Measurements from ENCODE around the gene PDE11A. TPM values are rescaled to one million over a fixed set of nuclear protein-coding genes. Genes with fewer than 3 reads are reported as not detected.

Gene PDE11A
- total RNA-seq, 6 experiments from 2014 or later: 1.2 to 9.4 (median 6.3) TPM

DNA sequence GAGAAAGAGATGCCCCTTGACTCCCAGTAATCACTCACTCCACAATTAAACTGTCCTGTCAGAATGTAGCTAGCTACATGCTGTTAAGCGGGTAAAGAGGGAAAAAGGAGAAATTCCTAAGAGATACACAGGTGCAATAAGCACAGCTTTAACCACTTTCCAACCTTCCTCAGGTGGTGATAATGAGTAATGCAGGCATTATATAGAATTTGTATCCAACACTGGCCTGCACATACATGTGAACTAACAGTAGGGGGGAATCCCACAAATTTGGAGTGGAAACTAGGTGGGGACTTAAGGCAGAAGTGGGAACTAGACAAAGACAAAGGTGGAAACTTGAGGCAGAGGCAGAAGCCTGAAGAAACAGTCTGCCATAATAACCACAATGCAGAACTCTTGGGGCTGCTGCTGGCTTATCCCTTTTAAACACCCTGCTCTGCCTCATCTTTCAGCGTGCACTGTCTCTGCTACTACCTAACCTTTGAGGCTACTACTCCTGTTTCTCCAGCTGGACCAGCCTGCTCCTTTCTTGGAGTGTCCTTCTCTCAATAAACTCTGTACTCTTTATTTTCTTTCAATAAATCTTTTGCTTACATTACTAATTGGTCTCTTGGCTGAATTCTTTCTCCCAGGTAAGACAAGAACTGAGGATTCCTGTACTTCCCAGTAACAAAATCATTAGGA lies 259.7 kb downstream of the PDE11A start:
- Histone ChIP-seq H3K27ac (no peak overlapping the region), H3K9me3 (no peaks in the 10 kb centered on the region), H3K36me3 (no peaks in the 10 kb centered on the region), H3K4me3 (no peak overlapping the region), H3K27me3 (no peaks in the 10 kb centered on the region), H3K4me1 (peaks cover 0 to 41% (median 0%) of the 10 kb centered on the region in 4 donors)
- TF ChIP-seq, protein P1, sequence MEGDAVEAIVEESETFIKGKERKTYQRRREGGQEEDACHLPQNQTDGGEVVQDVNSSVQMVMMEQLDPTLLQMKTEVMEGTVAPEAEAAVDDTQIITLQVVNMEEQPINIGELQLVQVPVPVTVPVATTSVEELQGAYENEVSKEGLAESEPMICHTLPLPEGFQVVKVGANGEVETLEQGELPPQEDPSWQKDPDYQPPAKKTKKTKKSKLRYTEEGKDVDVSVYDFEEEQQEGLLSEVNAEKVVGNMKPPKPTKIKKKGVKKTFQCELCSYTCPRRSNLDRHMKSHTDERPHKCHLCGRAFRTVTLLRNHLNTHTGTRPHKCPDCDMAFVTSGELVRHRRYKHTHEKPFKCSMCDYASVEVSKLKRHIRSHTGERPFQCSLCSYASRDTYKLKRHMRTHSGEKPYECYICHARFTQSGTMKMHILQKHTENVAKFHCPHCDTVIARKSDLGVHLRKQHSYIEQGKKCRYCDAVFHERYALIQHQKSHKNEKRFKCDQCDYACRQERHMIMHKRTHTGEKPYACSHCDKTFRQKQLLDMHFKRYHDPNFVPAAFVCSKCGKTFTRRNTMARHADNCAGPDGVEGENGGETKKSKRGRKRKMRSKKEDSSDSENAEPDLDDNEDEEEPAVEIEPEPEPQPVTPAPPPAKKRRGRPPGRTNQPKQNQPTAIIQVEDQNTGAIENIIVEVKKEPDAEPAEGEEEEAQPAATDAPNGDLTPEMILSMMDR (IDR thresholded peaks at IDR 0.05): no peak
- DNase-seq (no peak), ATAC-seq (no peak)
- intact Hi-C loops (cut with DNase I): no loop called here
- 88% methylated on average over 2 of the region's 2 CpGs for WGBS (ENCODE audit: insufficient coverage, low coverage, low lambda C conversion rate, missing lambda C conversion rate)

DNA sequence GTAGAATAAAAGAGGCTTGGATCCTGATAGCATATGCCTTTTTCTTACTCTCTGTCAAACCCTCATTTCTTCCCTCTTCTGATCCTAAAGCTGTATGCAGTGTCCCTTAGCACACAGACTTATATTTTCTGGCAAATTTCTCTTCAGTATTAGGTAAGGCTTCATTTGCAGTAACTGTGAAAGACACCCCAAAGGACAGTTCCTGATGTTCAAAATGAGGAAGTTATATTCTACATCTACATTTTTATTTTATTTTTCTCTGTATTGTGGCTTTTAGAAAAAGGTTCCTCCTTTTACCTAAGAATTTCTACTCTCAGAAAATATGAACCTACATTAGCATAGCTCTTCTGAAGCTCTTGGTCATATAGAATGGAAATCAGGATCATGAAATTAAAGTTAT lies 261.7 kb downstream of the PDE11A start:
- Histone ChIP-seq H3K4me1 (peaks cover 0 to 33% (median 0%) of the 10 kb centered on the region in 4 donors), H3K27ac (no peak overlapping the region), H3K4me3 (no peak overlapping the region), H3K27me3 (no peaks in the 10 kb centered on the region), H3K9me3 (no peaks in the 10 kb centered on the region), H3K36me3 (no peaks in the 10 kb centered on the region)
- DNase-seq (no peak), ATAC-seq (no peak)
- intact Hi-C loops (cut with DNase I): no loop called here
- TF ChIP-seq, protein P1 (IDR thresholded peaks at IDR 0.05): no peak
- TF ChIP-seq POLR2A (IDR thresholded peaks at IDR 0.05): no peak

DNA sequence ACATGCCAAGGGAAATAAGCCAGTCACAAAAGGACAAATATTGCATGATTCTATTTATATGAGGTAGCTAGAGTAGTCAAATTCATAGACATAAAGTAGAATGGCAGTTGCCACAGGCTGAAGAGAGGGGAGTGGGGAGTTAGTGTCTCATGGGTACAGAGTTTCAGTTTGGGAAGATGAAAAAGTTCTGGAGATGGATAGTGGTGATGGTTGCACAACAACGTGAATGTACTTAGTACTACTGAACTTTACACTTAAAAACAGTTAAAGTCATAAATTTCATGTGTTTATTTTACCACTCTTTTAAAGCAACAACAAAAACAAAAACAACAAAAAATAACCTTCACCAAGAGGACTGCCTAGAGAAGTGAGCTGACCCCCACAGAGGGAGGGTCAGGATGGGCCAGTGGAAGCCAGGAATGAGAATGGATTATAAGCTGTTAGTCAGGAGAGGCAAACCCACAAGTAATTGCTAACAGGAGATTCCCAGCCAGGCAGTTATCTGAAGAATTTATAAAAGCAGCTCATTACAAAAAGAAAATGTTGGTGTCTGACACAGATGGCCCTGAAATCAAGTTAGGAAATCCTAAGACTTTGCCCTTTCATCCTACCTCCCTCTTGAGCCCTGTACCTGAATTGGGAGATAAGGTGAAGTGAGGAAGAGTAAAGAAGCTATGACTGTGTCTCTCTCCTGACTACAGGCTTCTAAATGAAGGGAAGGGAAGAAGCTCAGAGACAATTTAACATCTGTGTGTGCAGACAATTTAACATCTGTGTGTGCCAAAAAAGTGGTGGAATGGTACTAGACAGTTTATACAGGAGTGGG lies 263.4 kb downstream of the PDE11A start:
- H3K9me3 ChIP-seq: no peaks in the 10 kb centered on the region
- peaks cover 0 to 41% (median 0%) of the 10 kb centered on the region in 4 donors for H3K4me1 ChIP-seq
- intact Hi-C loops (cut with DNase I): no loop called here
- peak; percentile 72 to 79 (median 74) for ATAC-seq
- H3K4me3 ChIP-seq: no peak overlapping the region
- no peaks in the 10 kb centered on the region for H3K27me3 ChIP-seq
- H3K27ac ChIP-seq: peak overlapping the region in 2 of 3 donors; percentile 80 to 84
- no peak for TF ChIP-seq POLR2A (IDR thresholded peaks at IDR 0.05)
- TF ChIP-seq, protein P1 (IDR thresholded peaks at IDR 0.05): no peak
- H3K36me3 ChIP-seq: no peaks in the 10 kb centered on the region
- 14% methylated on average over 1 of the region's 1 CpG for WGBS (ENCODE audit: insufficient coverage, low coverage, low lambda C conversion rate, missing lambda C conversion rate)
- DNase-seq: no peak

DNA sequence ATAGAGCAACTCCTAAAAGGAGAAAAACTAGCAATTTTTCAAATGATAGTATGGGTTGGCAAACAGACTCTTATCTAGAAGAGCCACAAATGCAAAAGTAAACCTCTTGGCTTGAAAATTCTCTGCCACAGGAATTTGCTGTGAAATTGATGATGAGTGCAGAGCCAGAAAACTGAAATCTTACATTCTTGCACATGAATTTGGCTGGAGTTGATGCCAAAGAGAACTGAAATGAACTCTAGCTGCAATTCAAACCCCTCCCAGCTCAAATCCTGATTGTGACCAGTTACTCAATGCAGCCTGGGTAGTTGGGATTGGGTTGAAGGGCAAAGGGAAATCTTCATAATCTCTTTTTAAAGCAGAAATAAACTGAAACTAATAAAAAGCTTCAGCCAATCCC lies 266.6 kb downstream of the PDE11A start:
- intact Hi-C loops (cut with DNase I): no loop called here
- no peak for TF ChIP-seq POLR2A (IDR thresholded peaks at IDR 0.05)
- TF ChIP-seq, protein P1 (IDR thresholded peaks at IDR 0.05): no peak
- Histone ChIP-seq H3K27me3 (no peaks in the 10 kb centered on the region), H3K9me3 (no peaks in the 10 kb centered on the region), H3K4me1 (peaks cover 0 to 41% (median 0%) of the 10 kb centered on the region in 4 donors), H3K36me3 (no peaks in the 10 kb centered on the region), H3K4me3 (no peak overlapping the region), H3K27ac (peak overlapping the region in 2 of 3 donors; percentile 66 to 70)
- peak; percentile 44 to 85 (median 76) for ATAC-seq
- peak in 1 of 3 donors; percentile 63 for DNase-seq
